GM18951 (cell line): Measurements from ENCODE around the gene HYAL2.

ENCODE experiments used
- POLR2A ChIP-seq: IDR thresholded peaks from 4 replicates; pipeline ENCODE4 v1.6.1; 2011; ENCODE audit warnings: mild to moderate bottlenecking; ENCODE audit not compliant: insufficient read length, insufficient read depth; ENCODE audit errors: extremely low read depth
- in situ Hi-C: fragments of 300-500 bp; cut with MboI; formaldehyde crosslinking; loops from one replicate; pipeline ENCODE4 v1.12.0; 2022; ENCODE audit warnings: low sequenced_read_pairs, mixed read lengths, inconsistent platforms; ENCODE audit not compliant: unreplicated experiment

Gene HYAL2

GRCh38 chr3:50322386-50323091, at the start of gene HYAL2:
HYAL2 (minus strand) TSS chr3:50322745; CDS start chr3:50320489, 2,256 bp downstream.
- in situ Hi-C loops, result no loop called here
- TF ChIP-seq POLR2A, result no peak

GRCh38 chr3:50371133-50371685, 48.7 kb upstream of the HYAL2 start:
- in situ Hi-C loops, result no loop called here
- TF ChIP-seq POLR2A, result no peak

GRCh38 chr3:50370594-50370993, 48.0 kb upstream of the HYAL2 start:
- TF ChIP-seq POLR2A, result no peak
- in situ Hi-C loops, result no loop called here

- no peak for TF ChIP-seq POLR2A
- in situ Hi-C loops, result no loop called here
Measured at GRCh38 chr3:50369012-50369670, 46.6 kb upstream of the HYAL2 start.

GRCh38 chr3:50365842-50366220, 43.3 kb upstream of the HYAL2 start:
- in situ Hi-C loops, result no loop called here
- TF ChIP-seq POLR2A, result no peak

- in situ Hi-C loops, result no loop called here
- TF ChIP-seq POLR2A, result peak; percentile 50
Measured at GRCh38 chr3:50365080-50365841, 42.7 kb upstream of the HYAL2 start.

- in situ Hi-C loops, result no loop called here
- TF ChIP-seq POLR2A, result no peak
Measured at GRCh38 chr3:50364573-50365079, 42.1 kb upstream of the HYAL2 start.

- in situ Hi-C loops, result no loop called here
- no peak for TF ChIP-seq POLR2A
Measured at GRCh38 chr3:50359760-50360110, 37.2 kb upstream of the HYAL2 start.

GRCh38 chr3:50358911-50359759, 36.6 kb upstream of the HYAL2 start, which contains the start of gene TMEM115:
TMEM115 (minus strand) TSS chr3:50359521; CDS start chr3:50359063, 458 bp downstream.
- in situ Hi-C loops, result no loop called here
- peak; percentile 68 for TF ChIP-seq POLR2A

- TF ChIP-seq POLR2A, result no peak
- in situ Hi-C loops, result no loop called here
Measured at GRCh38 chr3:50358355-50358910, 35.9 kb upstream of the HYAL2 start.

- no peak for TF ChIP-seq POLR2A
- in situ Hi-C loops, result no loop called here
Measured at GRCh38 chr3:50357481-50357880, 34.9 kb upstream of the HYAL2 start.

GRCh38 chr3:50356553-50356952, 34.0 kb upstream of the HYAL2 start:
- in situ Hi-C loops, result no loop called here
- TF ChIP-seq POLR2A, result no peak
